Heart left ventricle (tissue), 13 donors: ENCODE data around the gene ARAP1.

Source experiments
- POLR2A ChIP-seq, 2 donors: fragments of 450-650 bp; IDR thresholded peaks; one replicate each; pipeline ENCODE4 v1.6.1; 2017; ENCODE audit warnings: antibody characterized with exemption in 2 of 2, mild to moderate bottlenecking in 2 of 2, moderate library complexity in 2 of 2
- TF ChIP-seq, protein P1 (sequence below), 12 donors: fragments of 200-600 bp; sonication (generic) in 4 of 12; IDR thresholded peaks; one replicate each; pipeline versions ENCODE4 v1.5.0 to v1.8.0; 2018 to 2022; ENCODE audit warnings: antibody characterized with exemption in 12 of 12, mild to moderate bottlenecking in 5 of 12
- donor health status: ischemic (EF 13 %, LVEDD 7.1; RV severe dilation, severe dysfunction).
- donor health status: DM: no; HTN: yes; CAD: no.
- donor health status: DM: no; HTN: no; CAD: no.
- donor health status: ischemic (EF 25% LVEDD 6.9; RV normal size, moderate dysfunction).
- donor health status: ischemic (EF 25% LVEDD 5.7; RV mildly dilated, moderate dysfunction).
- donor health status: ischemic (EF 35%, LVEDD 5.7; RV mildly dilated, moderate dysfunction).
- donor health status: nonischemic (EF 11% LVEDD 7.7; RV severe dilation, severe dysfunction).
- donor health status: DM: yes; HTN: yes; CAD: no.
- donor health status: PGD.
- donor health status: ischemic (EF 29% LVEDD 5.4; RV normal size, mild dysfunction).
- donor health status: nonischemic (EF 23%, LVEDD 6.1; RV moderate dilation, normal function).

DNA sequence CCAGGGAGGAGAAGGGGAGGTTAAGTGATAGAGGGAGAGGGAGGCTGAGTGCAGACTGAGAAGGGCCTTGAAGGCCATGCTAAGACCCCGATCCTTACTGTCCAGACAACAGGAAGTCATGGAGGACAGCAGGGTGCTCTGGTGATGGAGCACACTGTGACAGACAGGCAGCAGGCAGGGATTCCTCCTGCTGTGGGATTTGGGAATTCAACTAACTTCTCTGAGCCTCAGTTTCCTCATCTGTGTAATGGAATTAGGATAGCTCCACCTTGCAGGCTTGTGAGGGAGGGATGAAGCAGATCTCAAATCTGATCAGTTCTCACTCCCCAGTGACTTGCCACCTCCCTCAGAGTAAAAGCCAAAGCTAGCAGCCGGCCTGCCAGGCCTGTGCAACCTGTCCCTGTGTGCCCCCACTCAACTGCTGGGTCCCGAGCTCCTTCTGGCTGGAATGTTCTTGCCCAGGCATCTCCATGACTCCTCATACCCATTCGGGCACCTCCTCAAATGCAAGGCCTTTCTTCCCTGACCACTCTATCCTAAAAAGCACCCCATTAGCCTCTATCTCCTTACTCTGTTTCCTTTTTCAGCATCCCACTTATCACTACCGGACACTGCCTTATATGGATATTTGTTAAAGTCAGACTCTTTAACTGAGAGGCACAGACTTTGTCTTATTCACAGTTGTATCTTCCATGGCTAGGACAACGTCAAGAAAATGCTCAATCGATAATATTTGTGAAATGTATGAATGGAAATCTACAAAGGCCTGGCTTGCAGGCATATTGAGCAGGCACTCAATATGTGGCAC, 9.5 kb downstream of the ARAP1 start:
- TF ChIP-seq, protein P1, sequence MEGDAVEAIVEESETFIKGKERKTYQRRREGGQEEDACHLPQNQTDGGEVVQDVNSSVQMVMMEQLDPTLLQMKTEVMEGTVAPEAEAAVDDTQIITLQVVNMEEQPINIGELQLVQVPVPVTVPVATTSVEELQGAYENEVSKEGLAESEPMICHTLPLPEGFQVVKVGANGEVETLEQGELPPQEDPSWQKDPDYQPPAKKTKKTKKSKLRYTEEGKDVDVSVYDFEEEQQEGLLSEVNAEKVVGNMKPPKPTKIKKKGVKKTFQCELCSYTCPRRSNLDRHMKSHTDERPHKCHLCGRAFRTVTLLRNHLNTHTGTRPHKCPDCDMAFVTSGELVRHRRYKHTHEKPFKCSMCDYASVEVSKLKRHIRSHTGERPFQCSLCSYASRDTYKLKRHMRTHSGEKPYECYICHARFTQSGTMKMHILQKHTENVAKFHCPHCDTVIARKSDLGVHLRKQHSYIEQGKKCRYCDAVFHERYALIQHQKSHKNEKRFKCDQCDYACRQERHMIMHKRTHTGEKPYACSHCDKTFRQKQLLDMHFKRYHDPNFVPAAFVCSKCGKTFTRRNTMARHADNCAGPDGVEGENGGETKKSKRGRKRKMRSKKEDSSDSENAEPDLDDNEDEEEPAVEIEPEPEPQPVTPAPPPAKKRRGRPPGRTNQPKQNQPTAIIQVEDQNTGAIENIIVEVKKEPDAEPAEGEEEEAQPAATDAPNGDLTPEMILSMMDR (IDR thresholded peaks at IDR 0.05) = no peak
- TF ChIP-seq POLR2A (IDR thresholded peaks at IDR 0.05) = no peak
